ENCODE results near the gene OR51I1.

Gene OR51I1

GRCh38 chr11:5441414-5441813 is at the start of gene OR51I1:
Gene OR51I1, minus strand, starts transcription at chr11:5441514. Its CDS starts 0 bp downstream, at chr11:5441514.
- DNase-seq (ENCODE audit: insufficient read length, low spot score) (no peak), FAIRE-seq (no peak)
- TF ChIP-seq POLR2A (IDR thresholded peaks at IDR 0.05; ENCODE audit: low read depth, low read length) = no peak

GRCh38 chr11:5489576-5490357 is 48.5 kb upstream of the OR51I1 start:
- no peak for DNase-seq (ENCODE audit: insufficient read length, low spot score)
- peak; percentile 96 for FAIRE-seq
- TF ChIP-seq POLR2A (IDR thresholded peaks at IDR 0.05; ENCODE audit: low read depth, low read length) = no peak

- peak; percentile 43 for FAIRE-seq
- TF ChIP-seq POLR2A (IDR thresholded peaks at IDR 0.05; ENCODE audit: low read depth, low read length) = no peak
- DNase-seq (ENCODE audit: insufficient read length, low spot score) = no peak
Measured at GRCh38 chr11:5488798-5489399, 47.6 kb upstream of the OR51I1 start.

GRCh38 chr11:5488385-5488784 is 47.1 kb upstream of the OR51I1 start, which contains the start of gene OR52D1:
Gene OR52D1, plus strand, starts transcription at chr11:5488685. Its CDS starts 22 bp downstream, at chr11:5488707.
- no peak for FAIRE-seq
- DNase-seq (ENCODE audit: insufficient read length, low spot score) = no peak
- no peak for TF ChIP-seq POLR2A (IDR thresholded peaks at IDR 0.05; ENCODE audit: low read depth, low read length)

GRCh38 chr11:5486421-5486820 is 45.1 kb upstream of the OR51I1 start:
- peak; percentile 50 for FAIRE-seq
- DNase-seq (ENCODE audit: insufficient read length, low spot score) = no peak
- no peak for TF ChIP-seq POLR2A (IDR thresholded peaks at IDR 0.05; ENCODE audit: low read depth, low read length)

GRCh38 chr11:5486003-5486402 is 44.7 kb upstream of the OR51I1 start:
- no peak for DNase-seq (ENCODE audit: insufficient read length, low spot score)
- TF ChIP-seq POLR2A (IDR thresholded peaks at IDR 0.05; ENCODE audit: low read depth, low read length) = no peak
- no peak for FAIRE-seq

- TF ChIP-seq POLR2A (IDR thresholded peaks at IDR 0.05; ENCODE audit: low read depth, low read length) = no peak
- peak; percentile 97 for FAIRE-seq
- peak; percentile 25 for DNase-seq (ENCODE audit: insufficient read length, low spot score)
Measured at GRCh38 chr11:5476186-5476819, 35.0 kb upstream of the OR51I1 start.

- FAIRE-seq (peak; percentile 50), DNase-seq (ENCODE audit: insufficient read length, low spot score) (no peak)
- TF ChIP-seq POLR2A (IDR thresholded peaks at IDR 0.05; ENCODE audit: low read depth, low read length) = no peak
Measured at GRCh38 chr11:5473921-5474320, 32.6 kb upstream of the OR51I1 start.

- no peak for DNase-seq (ENCODE audit: insufficient read length, low spot score)
- TF ChIP-seq POLR2A (IDR thresholded peaks at IDR 0.05; ENCODE audit: low read depth, low read length) = no peak
- FAIRE-seq = peak; percentile 20
Measured at GRCh38 chr11:5467527-5467926, 26.2 kb upstream of the OR51I1 start.

- DNase-seq (ENCODE audit: insufficient read length, low spot score) (no peak), FAIRE-seq (no peak)
- TF ChIP-seq POLR2A (IDR thresholded peaks at IDR 0.05; ENCODE audit: low read depth, low read length) = no peak
Measured at GRCh38 chr11:5460983-5461621, 19.8 kb upstream of the OR51I1 start.

GRCh38 chr11:5449432-5449831 is 8.1 kb upstream of the OR51I1 start:
- TF ChIP-seq POLR2A (IDR thresholded peaks at IDR 0.05; ENCODE audit: low read depth, low read length) = no peak
- DNase-seq (ENCODE audit: insufficient read length, low spot score) = no peak
- FAIRE-seq = peak; percentile 78

- no peak for TF ChIP-seq POLR2A (IDR thresholded peaks at IDR 0.05; ENCODE audit: low read depth, low read length)
- DNase-seq (ENCODE audit: insufficient read length, low spot score) (no peak), FAIRE-seq (peak; percentile 52)
Measured at GRCh38 chr11:5449023-5449422, 7.7 kb upstream of the OR51I1 start, which contains the start of gene OR51I2. Gene OR51I2, plus strand, starts transcription at chr11:5449323. Its CDS starts 4,166 bp downstream, at chr11:5453489.

GRCh38 chr11:5443835-5444393 is 2.6 kb upstream of the OR51I1 start:
- FAIRE-seq (peak; percentile 53), DNase-seq (ENCODE audit: insufficient read length, low spot score) (no peak)
- no peak for TF ChIP-seq POLR2A (IDR thresholded peaks at IDR 0.05; ENCODE audit: low read depth, low read length)

GRCh38 chr11:5423131-5423530 is 18.2 kb downstream of the OR51I1 start:
- no peak for TF ChIP-seq POLR2A (IDR thresholded peaks at IDR 0.05; ENCODE audit: low read depth, low read length)
- FAIRE-seq = no peak
- DNase-seq (ENCODE audit: insufficient read length, low spot score) = no peak

All from H54 (cell line).